Neutrophil (primary cell): Measurements from ENCODE around the gene FLVCR2.

Source experiments
- H3K27ac ChIP-seq: fragments of 200-600 bp; sonication (generic); 2 replicates; pipeline ENCODE4 v1.5.1; 2016; ENCODE audit warnings: mild to moderate bottlenecking, moderate library complexity
- H3K27me3 ChIP-seq: fragments of 200-600 bp; sonication (generic); 2 replicates; pipeline ENCODE4 v1.6.0; 2016; ENCODE audit warnings: mild to moderate bottlenecking
- H3K36me3 ChIP-seq: fragments of 200-600 bp; sonication (generic); 2 replicates; pipeline ENCODE4 v1.5.1; 2017
- H3K4me1 ChIP-seq, 2 experiments: fragments of 200-600 bp in 1 of 2; sonication (generic) in 1 of 2; 1 replicate in 1 of 2; 2 replicates in 1 of 2; pipeline versions ENCODE4 v1.5.1 to v1.6.1; 2013 to 2016; ENCODE audit warnings: low read depth in 1 of 2, low read length in 1 of 2, mild to moderate bottlenecking in 1 of 2, moderate library complexity in 1 of 2; ENCODE audit not compliant: control insufficient read depth in 1 of 2, insufficient read depth in 1 of 2
- H3K4me3 ChIP-seq, 2 experiments: fragments of 200-600 bp in 1 of 2; sonication (generic) in 1 of 2; 1 replicate in 1 of 2; 2 replicates in 1 of 2; pipeline ENCODE4 v1.5.1; 2013 to 2016; ENCODE audit warnings: low read depth in 1 of 2, low read length in 1 of 2, mild to moderate bottlenecking in 1 of 2, moderate library complexity in 1 of 2
- H3K9me3 ChIP-seq: fragments of 200-600 bp; sonication (generic); 2 replicates; pipeline ENCODE4 v1.5.1; 2016
- TF ChIP-seq, protein P1 (sequence below): fragments of 200-600 bp; sonication (generic); IDR thresholded peaks from 2 replicates; pipeline ENCODE4 v1.5.1; 2016; ENCODE audit warnings: antibody characterized with exemption

FLVCR2 gene

DNA sequence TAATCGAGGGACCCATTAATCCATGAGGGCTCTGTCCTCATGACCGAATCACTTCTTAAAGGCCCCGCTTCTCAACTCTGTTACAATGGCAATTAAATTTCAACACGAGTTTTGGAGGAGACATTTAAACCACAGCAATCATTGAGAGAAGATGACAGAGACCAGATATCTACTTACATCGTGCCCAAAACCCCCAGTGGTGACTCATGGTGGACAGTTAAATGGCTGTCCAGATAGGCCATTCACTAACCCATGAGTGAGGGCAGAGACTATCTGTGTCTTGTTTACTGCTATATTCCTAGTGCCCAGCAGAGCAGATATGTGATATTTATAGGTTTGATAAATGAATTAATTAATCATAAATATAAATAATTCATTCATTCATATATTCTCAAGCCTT, 20.0 kb upstream of the FLVCR2 start:
- Histone ChIP-seq H3K4me1 (peaks cover 5 to 6% of the 10 kb centered on the region in 2 experiments), H3K4me3 (no peak overlapping the region), H3K9me3 (no peaks in the 10 kb centered on the region), H3K36me3 (no peaks in the 10 kb centered on the region), H3K27ac (no peak overlapping the region), H3K27me3 (no peaks in the 10 kb centered on the region)
- TF ChIP-seq, protein P1, sequence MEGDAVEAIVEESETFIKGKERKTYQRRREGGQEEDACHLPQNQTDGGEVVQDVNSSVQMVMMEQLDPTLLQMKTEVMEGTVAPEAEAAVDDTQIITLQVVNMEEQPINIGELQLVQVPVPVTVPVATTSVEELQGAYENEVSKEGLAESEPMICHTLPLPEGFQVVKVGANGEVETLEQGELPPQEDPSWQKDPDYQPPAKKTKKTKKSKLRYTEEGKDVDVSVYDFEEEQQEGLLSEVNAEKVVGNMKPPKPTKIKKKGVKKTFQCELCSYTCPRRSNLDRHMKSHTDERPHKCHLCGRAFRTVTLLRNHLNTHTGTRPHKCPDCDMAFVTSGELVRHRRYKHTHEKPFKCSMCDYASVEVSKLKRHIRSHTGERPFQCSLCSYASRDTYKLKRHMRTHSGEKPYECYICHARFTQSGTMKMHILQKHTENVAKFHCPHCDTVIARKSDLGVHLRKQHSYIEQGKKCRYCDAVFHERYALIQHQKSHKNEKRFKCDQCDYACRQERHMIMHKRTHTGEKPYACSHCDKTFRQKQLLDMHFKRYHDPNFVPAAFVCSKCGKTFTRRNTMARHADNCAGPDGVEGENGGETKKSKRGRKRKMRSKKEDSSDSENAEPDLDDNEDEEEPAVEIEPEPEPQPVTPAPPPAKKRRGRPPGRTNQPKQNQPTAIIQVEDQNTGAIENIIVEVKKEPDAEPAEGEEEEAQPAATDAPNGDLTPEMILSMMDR, result no peak

DNA sequence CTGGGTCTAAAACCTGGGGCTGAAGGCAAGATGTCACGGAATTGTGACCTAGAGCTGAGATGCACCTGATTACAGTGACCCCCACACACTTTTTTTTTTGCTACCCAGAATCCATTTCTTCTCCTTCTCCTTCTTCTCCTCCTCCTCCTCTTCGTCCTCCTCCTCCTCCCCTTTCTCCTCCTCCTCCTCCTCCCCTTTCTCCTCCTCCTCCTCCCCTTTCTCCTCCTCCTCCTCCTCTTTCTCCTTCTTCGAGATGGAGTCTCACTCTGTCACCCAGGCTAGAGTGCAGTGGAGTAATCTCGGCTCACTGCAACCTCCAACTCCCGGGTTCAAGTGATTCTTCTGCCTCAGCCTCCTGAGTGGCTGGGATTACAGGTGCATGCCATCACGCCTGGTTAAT, 19.4 kb upstream of the FLVCR2 start:
- Histone ChIP-seq H3K27me3 (no peaks in the 10 kb centered on the region), H3K4me1 (peaks cover 5 to 6% of the 10 kb centered on the region in 2 experiments), H3K27ac (no peak overlapping the region), H3K9me3 (no peaks in the 10 kb centered on the region), H3K4me3 (no peak overlapping the region), H3K36me3 (no peaks in the 10 kb centered on the region)
- TF ChIP-seq, protein P1, result no peak

DNA sequence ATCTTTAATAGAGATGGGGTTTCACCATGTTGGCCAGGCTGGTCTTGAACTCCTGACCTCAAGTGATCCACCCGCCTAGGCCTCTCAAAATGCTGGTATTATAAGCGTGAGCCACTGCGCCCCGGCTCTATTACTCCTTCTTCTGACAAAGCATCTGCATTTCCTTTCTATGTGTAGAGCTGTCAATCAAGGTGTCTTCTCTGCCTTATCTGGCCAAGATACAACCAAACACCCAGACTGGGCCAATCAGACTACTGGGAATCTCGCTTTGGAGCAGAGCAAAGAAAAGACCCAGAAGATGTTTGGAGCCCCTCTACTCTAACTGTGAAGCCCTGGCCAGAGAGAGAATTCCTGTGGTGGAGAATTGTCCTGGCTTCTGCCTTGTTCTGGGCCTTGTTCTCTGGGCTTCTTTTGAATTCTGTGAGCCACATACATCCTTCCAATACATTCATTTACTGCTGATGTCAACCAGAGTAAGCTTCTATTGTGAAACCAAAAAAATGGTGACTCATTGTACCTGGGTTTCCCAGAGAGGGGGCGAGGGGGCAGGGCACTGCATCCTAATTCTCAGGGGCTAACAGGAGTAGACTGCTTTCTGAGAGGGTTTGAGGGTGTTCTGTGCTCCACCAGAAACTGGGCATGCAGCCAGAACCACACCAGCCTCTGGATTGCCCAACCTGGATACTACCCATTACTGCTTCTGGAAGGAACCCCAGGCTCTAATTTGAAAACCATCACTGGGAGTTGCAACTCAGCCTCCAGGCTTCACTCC, 18.8 kb upstream of the FLVCR2 start:
- Histone ChIP-seq H3K27me3 (no peaks in the 10 kb centered on the region), H3K4me1 (peaks cover 5 to 6% of the 10 kb centered on the region in 2 experiments), H3K27ac (no peak overlapping the region), H3K9me3 (no peaks in the 10 kb centered on the region), H3K4me3 (no peak overlapping the region), H3K36me3 (no peaks in the 10 kb centered on the region)
- TF ChIP-seq, protein P1, result no peak

DNA sequence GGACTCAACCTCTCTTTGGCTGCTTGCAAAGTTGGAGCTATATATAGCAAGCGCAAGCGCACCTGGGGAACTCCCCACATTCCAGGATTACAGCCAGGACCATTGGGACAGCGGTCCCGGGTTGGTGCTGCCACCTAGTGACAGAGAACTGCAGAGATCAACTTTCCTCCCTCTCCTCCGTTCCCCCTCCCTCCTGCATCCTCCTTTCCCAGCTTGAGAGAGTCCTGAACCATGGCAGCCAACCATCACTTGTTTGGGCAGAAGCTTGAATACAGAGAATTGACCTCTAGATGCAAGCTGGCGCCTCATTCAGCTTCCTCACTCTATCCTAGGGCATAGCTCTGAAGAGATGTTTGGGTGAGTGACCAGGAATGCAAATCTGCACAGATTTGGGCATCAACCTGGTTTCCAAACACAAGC, 17.4 kb upstream of the FLVCR2 start:
- TF ChIP-seq, protein P1, result peak; percentile 71
- H3K9me3 ChIP-seq, result no peaks in the 10 kb centered on the region

DNA sequence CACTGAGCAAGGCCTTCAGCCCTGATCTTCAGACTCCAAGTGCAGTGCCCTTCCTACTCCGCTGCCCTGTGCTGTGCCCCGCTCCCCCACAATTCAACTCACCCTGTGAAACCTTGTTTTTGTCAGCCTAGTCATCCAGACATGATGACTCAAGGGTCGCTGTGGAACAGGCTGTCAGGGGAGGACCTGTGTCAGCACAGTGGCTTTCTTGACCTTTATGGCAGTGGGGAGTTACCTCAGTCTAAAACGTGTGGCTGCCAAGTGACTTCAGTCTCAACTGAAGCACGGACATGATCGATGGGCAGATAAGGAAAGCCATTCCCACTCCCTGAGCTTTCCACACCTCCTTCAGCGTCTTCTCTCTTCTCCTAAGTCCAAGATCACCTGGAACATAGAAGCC, 16.3 kb upstream of the FLVCR2 start:
- Histone ChIP-seq H3K27ac (no peak overlapping the region), H3K4me3 (no peak overlapping the region), H3K4me1 (peaks cover 5 to 9% of the 10 kb centered on the region in 2 experiments), H3K27me3 (no peaks in the 10 kb centered on the region), H3K9me3 (no peaks in the 10 kb centered on the region), H3K36me3 (no peaks in the 10 kb centered on the region)
- TF ChIP-seq, protein P1, result no peak

More for the DNA sequence above, 17.4 kb upstream of the FLVCR2 start:
- no peak overlapping the region for H3K27ac ChIP-seq
- no peaks in the 10 kb centered on the region for H3K27me3 ChIP-seq
- H3K4me1 ChIP-seq, result peaks cover 5 to 9% of the 10 kb centered on the region in 2 experiments
- H3K36me3 ChIP-seq, result no peaks in the 10 kb centered on the region
- no peak overlapping the region for H3K4me3 ChIP-seq
